GM18511 (cell line): ENCODE results near the gene ANXA10.
"Not testable (repeated sequence)": the region's sequence is repeated elsewhere in the genome, so short reads cannot be mapped to it uniquely, and the experiment has no call there.

Experiments
- ATAC-seq: cut with Tn5 transposase; IDR thresholded peaks from one replicate; pipeline ENCODE4 v1.9.1; 2021; ENCODE audit warnings: mild to moderate bottlenecking, moderate library complexity; ENCODE audit not compliant: unreplicated experiment

Gene ANXA10

GRCh38 chr4:168118116-168118655, 25.8 kb downstream of the ANXA10 start:
- ATAC-seq, result no peak

- ATAC-seq, result no peak
Observed at GRCh38 chr4:168119100-168119499, 26.8 kb downstream of the ANXA10 start.

DNA sequence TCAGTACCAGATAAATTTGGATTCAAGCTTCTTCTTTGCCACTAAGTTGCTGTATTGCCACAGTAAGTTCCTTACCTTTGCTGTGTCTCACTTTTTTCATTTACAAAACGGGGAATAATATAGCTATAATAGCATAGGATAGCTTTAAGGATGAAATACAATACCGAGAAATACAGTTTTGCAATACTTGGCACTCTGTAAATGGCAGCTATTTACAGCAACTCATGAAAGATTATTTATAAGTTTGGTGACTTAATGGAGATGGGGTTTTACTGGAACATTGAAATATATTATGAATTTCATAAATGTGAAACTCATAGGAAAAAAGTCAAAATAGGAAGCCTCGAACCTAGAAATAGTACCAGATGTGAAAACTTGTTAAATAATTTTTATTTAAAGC, 27.6 kb downstream of the ANXA10 start:
- ATAC-seq, result no peak

DNA sequence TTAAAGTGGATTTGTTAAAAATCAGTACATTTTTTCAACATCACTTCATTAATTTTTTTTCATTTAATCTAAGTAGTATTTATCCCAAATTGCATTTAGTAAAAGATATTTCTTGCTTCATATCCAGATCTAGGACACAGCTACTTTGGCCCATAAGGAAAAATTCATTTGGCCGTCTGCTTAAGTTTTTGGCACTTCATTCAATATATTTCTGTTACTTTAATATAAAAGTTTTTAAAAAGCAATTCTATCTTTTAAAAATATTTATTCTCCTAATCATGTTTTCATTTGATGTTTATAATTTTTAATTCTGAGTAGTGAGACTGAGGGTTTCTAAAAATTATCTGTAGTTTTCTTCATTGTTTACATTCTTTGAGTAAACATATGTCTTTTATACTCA, 28.5 kb downstream of the ANXA10 start:
- no peak for ATAC-seq

DNA sequence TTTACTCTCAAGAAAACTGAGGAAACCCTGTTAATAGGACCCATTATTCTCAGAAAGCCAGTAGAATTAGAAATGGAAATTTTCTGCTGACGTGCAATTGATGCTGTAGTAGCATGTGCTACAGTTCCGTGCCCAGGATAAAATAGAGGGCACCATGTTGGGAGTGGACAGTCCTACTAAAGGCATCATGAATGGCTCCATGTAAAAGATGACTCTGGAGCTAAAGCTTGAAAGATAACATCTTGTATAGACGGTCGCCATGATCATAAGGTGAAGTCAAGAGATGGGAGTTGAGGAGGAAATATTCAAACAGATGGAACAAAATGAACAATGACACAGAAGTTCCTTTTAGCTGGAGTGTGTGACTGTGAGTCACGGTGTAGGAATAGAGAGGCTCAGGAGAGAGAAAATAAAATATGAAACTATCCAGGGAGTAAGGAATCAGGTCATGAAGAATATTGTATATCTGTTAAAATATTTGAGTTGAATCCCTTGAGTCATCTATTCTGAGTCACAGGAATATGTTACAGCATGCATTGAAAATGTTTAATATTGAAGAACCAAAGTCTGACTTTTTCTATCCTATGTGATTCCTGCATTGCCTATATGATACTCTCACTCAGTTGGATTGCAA, 31.8 kb downstream of the ANXA10 start:
- no peak for ATAC-seq

DNA sequence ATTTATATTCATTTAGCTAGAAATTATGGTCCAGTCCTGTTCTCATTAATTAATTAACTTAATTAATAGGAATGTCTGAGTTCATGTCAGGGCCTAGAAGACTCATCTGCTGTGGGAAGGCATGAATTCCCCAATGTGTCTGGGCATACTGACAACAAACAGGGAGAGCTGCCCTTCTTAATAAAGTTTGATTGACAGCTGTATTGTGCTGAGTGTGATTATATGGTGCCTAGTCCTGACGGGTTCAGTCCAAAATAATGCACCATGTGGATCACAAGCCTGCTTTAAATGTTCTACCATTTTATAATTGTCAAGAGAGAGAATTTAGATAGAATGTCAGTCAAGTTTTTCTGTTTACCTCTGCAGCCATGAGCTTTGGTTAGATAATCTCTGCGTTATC, 34.6 kb downstream of the ANXA10 start:
- no peak for ATAC-seq

DNA sequence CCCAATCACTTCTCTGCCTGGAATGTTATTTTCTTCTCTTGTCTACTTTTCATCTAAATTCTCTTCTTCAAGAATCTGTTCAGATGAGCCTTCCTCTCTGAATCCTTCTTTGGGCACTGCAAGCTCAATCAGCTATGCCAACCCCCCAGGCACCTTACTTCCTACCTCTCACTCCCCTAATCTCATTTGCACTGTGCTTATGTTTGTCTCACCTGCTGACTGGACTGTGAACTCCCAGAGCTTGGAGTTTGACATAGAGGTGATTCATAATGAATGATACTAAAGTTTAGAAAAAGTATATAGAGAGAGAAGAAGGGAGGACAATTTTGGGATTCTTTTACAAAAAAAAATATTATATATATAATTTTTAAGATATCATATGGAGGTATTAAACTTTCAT, 36.3 kb downstream of the ANXA10 start:
- ATAC-seq, result no peak

DNA sequence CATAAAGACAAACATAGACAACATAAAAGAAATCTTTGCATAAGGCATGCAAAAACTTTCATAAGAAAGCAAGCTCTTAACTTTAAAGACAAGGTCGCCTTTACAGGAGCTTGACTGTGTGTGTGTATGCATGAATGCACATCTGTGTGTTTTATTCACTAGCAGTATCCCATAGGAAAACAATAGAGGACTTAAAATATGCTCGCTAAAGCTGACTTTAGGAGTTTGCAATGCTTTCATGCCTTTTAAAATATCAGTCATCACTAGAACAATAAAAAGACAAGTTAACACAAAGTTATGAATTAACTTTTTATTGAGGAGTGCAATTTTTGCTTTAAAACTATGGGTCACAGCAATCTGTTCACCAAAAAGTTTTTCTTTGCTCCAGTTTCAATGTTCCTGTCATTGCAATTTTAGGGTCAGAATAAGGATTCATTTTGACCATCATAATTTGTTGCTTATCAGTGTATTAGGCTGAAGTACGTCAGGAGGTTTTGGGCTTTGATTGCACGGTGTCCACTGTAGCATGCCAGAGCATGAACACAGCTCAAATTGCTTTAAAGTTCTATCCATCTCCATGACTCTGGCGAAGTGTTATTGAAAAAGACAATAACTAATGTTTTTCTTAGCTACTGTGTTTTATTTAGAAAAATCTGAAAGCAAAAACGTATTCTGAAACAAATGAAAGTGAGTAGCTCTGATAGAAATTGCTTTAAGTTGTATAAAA, 36.9 kb downstream of the ANXA10 start:
- ATAC-seq, result no peak

DNA sequence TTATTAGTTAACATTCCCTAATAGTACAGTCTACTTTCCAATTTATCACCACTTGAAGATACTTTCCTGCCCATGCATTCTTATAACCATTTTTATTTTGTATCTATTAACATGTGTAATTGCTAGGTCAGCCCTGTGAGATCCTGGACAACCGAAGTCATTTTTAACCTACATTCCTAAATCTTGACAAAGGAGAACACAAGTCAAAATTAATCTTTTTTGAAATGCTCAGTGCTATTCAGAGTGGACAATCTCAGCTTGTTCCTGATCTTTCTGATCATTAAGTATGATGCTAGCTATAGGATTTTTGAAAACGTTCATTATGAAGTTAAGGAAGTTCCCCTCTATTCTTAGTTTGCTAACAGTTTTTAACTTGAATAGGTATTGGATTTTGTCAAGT, 37.5 kb downstream of the ANXA10 start:
- ATAC-seq, result no peak

DNA sequence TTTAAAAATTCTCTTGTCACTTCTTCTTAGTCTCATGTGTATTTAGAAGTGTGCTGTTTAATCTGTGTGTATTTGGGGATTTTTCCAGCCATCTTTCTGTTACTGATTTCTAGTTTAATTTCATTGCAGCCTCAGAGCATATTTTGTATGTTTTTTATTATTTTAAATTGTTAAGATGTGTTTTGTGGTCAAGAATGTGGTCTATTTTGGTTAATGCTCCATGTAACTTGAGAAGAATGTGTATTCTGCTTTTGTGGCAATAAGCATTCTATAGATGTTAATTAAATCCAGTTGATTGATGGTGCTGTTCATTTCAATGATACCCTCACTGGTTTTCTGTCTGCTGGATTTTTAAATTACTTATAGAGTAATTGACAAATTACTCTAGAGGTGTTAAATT, 38.9 kb downstream of the ANXA10 start:
- ATAC-seq, result no peak

- no peak for ATAC-seq
Observed at GRCh38 chr4:168134651-168135050, 42.3 kb downstream of the ANXA10 start.

GRCh38 chr4:168135860-168136259, 43.5 kb downstream of the ANXA10 start:
- ATAC-seq, result not testable (repeated sequence)

DNA sequence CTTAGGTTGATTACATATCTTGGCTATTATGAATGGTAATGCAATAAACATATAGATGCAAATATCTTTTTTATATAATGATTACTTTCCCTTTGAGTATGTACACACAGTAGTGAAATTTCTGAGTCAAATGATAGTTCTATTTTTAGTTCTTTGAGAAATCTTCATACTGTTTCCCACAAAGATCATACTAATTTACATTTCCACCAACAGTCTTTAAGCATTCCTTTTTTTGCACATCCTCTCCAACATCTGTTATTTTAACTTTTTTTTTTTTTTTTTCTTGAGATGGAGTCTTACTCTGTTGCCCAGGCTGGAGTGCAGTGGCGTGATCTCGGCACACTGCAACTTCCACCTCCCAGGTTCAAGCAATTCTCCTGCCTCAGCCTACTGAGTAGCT, 45.4 kb downstream of the ANXA10 start:
- not testable (repeated sequence) for ATAC-seq

GRCh38 chr4:168138143-168138542, 45.8 kb downstream of the ANXA10 start:
- ATAC-seq, result no peak

DNA sequence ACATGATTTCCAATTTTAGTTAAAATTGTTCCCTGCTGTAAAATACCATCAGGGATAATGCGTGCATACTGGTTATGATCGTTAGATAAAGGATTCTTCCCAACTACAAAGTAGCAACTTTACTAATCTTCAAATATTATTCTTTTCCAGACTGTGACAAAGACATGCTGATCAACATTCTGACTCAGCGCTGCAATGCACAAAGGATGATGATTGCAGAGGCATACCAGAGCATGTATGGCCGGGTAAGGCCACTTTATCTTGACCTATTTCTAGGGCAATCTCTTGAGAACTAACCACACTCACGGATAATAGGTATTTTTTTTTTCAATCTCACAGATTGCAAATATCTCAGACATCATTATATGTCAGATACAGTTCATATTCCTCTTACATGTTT, 47.0 kb downstream of the ANXA10 start:
- no peak for ATAC-seq

GRCh38 chr4:168141733-168142132, 49.4 kb downstream of the ANXA10 start:
- ATAC-seq, result no peak

- ATAC-seq, result no peak
Observed at GRCh38 chr4:168143601-168144000, 51.3 kb downstream of the ANXA10 start.

DNA sequence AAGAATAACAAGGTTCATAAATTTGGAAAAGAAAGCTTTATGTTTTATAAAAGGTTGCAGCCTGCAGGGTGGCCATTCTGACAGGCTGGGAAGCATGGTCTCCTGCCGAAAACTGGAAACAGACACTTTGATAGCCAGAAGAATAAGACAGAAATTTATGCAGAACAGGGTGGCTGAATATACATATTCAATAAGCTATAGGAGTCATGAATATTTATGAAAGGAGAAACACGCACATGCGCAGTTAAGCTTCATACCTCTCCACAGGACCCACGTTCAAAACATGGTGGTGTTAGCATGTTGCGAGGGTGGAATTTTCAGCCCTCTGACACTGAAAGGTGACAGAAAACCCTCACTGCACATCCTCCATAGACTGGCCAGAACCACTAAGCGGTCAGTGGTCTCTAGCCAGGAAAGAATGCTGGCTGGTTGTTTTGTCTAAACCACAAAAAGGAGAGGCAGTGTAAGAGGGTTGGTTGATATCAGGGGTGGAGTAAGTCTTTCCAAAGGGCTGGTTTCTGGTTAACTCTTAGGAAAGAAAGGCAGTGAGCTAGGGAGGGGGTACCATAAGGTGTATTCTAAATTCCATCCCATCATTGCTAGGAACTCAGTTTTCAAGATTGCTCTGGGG, 58.2 kb downstream of the ANXA10 start:
- ATAC-seq, result no peak

- ATAC-seq, result no peak
Observed at GRCh38 chr4:168151327-168151726, 59.0 kb downstream of the ANXA10 start.

DNA sequence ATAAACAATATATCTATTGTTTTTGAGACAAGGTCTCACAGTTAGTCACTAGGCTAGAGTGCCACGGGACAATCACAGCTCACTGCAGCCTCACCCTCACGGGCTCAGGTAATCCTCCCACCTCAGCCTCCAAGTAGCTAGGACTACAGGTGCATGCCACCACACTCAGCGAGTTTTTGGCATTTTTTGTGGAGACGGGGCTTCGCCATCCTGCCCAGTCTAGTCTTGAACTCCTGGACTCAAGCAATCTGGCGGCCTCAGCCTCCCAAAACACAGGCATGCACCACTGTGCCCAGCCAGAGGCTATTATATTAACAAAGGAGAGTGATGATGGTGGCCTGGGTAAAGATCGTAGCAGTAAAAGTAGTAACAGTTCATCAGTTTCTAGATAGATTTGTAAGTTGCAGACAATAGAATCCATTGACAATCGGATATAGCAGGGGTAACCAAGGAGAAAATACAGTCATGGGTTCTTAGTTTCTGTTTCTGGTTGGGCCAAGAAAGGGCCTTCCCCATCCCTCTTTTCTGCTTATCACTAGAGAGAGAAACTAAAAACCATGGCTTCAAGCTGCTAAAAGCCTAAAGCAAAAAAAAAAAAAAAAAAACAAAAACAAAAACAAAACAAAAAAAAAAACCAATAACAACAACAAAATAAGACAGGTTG, 60.6 kb downstream of the ANXA10 start:
- peak; percentile 50 for ATAC-seq
